ENCODE results near the gene UGT2B11.
A peak's percentile ranks its signal among the peaks of the same experiment; 100 is the strongest.
"Not testable (repeated sequence)": the region's sequence is repeated elsewhere in the genome, so short reads cannot be mapped to it uniquely, and the experiment has no call there.

Gene UGT2B11

GRCh38 chr4:69214716-69215115, at the start of gene UGT2B11:
TSS of gene UGT2B11 (minus strand) at chr4:69214748. CDS start at chr4:69214722, 26 bp downstream.
- no peak for DNase-seq

- not testable (repeated sequence) for DNase-seq
These were observed 38.7 kb upstream of the UGT2B11 start for GRCh38 chr4:69253147-69253772.

- DNase-seq: not testable (repeated sequence)
These were observed 36.3 kb upstream of the UGT2B11 start for GRCh38 chr4:69250884-69251283.

GRCh38 chr4:69242562-69243240, 28.2 kb upstream of the UGT2B11 start:
- not testable (repeated sequence) for DNase-seq

GRCh38 chr4:69241746-69242145, 27.2 kb upstream of the UGT2B11 start:
- DNase-seq: not testable (repeated sequence)

- DNase-seq: not testable (repeated sequence)
These were observed 26.2 kb upstream of the UGT2B11 start for GRCh38 chr4:69240787-69241186.

GRCh38 chr4:69239557-69240168, 25.1 kb upstream of the UGT2B11 start:
- no peak for DNase-seq

- DNase-seq: no peak
These were observed 24.5 kb upstream of the UGT2B11 start for GRCh38 chr4:69239092-69239491.

- DNase-seq: no peak
These were observed 10.3 kb upstream of the UGT2B11 start for GRCh38 chr4:69224891-69225290.

- DNase-seq: not testable (repeated sequence)
These were observed 8.7 kb upstream of the UGT2B11 start for GRCh38 chr4:69223277-69223676.

GRCh38 chr4:69218491-69218890, 3.9 kb upstream of the UGT2B11 start:
- not testable (repeated sequence) for DNase-seq

GRCh38 chr4:69210911-69211310, 3.6 kb downstream of the UGT2B11 start:
- no peak for DNase-seq

- DNase-seq: not testable (repeated sequence)
These were observed 16.0 kb downstream of the UGT2B11 start for GRCh38 chr4:69198506-69198905.

- DNase-seq: no peak
These were observed 18.2 kb downstream of the UGT2B11 start for GRCh38 chr4:69196209-69196965.

GRCh38 chr4:69194166-69194565, 20.4 kb downstream of the UGT2B11 start:
- no peak for DNase-seq

GRCh38 chr4:69191905-69192304, 22.6 kb downstream of the UGT2B11 start:
- DNase-seq: not testable (repeated sequence)

- DNase-seq: not testable (repeated sequence)
These were observed 23.9 kb downstream of the UGT2B11 start for GRCh38 chr4:69190621-69191020.

- DNase-seq: not testable (repeated sequence)
These were observed 32.9 kb downstream of the UGT2B11 start for GRCh38 chr4:69181519-69182169.

- not testable (repeated sequence) for DNase-seq
These were observed 34.7 kb downstream of the UGT2B11 start for GRCh38 chr4:69179817-69180216.

GRCh38 chr4:69178751-69179205, 35.8 kb downstream of the UGT2B11 start:
- DNase-seq: not testable (repeated sequence)

GRCh38 chr4:69170233-69171134, 44.1 kb downstream of the UGT2B11 start:
- peak; percentile 4 for DNase-seq

Data from NCI-H1105 (cell line).